NK-92 (cell line): ENCODE results near the gene PRR36.
A peak's percentile ranks its signal among the peaks of the same experiment; 100 is the strongest.

Experiments used
- DNase-seq: peaks from one replicate; lab custom pipeline; 2025; ENCODE audit not compliant: unreplicated experiment; lab: John Stamatoyannopoulos, UW

PRR36 gene

GRCh38 chr19:7848779-7849457 lies 25.3 kb downstream of the PRR36 start:
- no peak for DNase-seq

- no peak for DNase-seq
Observed at GRCh38 chr19:7847664-7848063, 26.5 kb downstream of the PRR36 start.

DNA sequence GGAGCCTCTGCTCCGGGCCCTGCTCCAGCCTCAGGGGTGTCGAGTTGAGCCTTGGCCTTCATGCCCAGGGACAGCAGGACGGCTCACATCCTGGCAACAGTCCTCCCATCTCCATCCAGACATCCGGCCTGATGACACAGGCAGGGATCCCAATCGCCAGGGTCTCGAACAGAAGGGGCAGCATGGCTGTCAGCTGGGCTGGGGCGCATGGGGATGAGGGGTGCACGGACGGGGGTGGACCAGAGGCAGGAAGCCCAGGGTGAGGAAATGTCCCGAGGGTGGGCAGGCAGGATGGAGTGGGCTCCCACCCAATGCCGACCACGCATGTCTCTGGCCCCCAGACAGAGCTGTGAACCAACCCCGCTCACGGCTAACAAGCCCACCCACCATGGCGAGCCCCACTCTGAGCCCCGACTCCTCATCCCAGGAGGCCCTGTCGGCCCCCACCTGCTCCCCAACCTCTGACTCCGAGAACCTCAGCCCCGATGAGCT lies 28.0 kb downstream of the PRR36 start:
- no peak for DNase-seq

DNA sequence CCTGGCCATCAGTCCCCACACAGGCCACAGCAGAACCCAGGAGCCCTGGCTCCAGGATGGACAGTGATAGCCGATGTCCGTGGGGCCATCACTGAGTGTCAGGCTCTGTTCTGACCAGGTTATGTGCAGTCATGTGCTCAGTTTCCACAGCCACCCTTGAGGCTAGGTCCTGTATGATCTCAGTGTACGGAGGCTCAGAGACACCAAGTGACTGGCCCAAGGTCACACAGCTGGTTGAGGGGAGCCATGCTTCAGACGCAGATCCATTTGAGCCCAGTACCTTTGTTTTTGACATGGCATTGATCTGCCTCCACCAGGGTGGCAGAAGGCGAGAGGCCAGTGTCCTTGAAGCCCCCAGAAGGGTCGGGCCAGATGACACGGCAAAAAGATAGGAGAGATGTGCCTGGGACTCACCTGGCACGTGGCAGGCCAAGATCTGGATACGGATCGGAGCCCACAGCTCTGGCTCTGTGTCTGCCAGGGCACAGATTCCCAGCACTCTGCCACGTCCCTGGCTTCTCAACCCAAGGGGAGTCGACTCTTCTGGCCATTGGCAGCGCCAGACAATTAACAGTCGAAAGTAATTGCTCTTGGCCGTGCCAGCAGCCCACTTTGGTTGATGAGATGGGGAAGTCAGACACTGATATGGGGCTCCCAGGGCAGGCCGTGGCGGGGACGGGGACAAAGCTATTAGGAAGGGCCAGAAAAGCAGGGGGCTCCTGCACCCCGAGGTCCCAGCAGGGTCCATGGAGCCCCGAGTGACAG lies 28.6 kb downstream of the PRR36 start:
- no peak for DNase-seq

DNA sequence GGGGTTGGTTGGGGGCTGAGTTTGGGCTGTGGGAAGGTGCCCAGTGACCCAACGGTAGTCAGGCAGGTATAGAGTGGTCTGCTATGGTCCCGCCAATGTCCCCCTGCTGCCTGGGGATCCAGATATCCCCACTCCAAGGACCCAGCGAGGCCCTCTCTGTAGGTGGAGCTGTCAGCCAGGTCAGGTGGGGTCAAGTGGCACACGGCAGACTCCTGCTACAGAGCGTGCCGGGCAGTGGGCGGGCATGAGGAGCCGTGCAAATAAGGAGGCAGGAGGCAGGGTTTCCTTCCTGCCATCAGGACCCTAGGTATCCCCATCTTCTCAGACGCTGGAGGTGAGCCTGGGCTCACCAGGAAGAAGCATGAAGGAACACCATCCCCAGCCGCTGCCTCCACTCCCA lies 29.2 kb downstream of the PRR36 start:
- DNase-seq: no peak

DNA sequence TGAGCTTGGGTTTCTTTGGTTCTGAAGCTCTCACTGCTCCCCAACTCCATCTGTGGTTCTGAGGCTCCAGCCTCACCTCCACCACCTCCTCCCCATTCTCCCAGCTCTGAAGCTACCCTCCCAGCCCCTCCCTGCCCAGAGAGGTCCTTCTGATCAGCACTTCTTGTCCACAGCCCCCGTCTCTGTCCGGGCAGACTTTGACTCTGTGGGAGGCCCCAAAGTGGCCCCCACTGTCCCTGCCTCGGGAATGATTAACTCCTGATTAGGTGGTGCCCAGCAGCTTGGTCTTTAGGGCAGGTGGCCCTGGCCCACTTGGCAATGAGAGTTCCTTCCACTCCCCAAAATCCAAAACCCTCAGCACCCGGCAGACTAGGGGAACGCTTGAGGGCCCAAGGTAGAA lies 29.8 kb downstream of the PRR36 start:
- DNase-seq: no peak

DNA sequence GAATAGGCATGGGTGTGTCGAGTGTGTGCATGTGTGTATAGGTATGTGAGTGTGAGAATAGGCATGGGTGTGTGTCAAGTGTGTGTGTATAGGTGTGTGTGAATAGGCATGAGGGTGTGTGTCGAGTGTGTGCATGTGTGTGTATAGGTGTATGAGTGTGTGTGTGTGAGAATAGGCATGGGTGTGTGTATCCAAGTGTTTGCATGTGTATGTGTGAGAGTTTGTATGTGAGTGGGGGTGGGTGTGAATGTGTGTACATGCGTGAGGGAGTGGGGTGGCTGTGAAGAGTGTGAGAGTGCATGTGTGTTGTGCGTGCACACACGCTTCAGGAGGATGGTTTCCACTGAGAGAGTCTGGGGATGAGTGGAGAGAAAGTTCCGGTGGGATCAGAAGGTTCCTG lies 30.7 kb downstream of the PRR36 start:
- DNase-seq: no peak

GRCh38 chr19:7842661-7843294 lies 31.4 kb downstream of the PRR36 start:
- DNase-seq: no peak

DNA sequence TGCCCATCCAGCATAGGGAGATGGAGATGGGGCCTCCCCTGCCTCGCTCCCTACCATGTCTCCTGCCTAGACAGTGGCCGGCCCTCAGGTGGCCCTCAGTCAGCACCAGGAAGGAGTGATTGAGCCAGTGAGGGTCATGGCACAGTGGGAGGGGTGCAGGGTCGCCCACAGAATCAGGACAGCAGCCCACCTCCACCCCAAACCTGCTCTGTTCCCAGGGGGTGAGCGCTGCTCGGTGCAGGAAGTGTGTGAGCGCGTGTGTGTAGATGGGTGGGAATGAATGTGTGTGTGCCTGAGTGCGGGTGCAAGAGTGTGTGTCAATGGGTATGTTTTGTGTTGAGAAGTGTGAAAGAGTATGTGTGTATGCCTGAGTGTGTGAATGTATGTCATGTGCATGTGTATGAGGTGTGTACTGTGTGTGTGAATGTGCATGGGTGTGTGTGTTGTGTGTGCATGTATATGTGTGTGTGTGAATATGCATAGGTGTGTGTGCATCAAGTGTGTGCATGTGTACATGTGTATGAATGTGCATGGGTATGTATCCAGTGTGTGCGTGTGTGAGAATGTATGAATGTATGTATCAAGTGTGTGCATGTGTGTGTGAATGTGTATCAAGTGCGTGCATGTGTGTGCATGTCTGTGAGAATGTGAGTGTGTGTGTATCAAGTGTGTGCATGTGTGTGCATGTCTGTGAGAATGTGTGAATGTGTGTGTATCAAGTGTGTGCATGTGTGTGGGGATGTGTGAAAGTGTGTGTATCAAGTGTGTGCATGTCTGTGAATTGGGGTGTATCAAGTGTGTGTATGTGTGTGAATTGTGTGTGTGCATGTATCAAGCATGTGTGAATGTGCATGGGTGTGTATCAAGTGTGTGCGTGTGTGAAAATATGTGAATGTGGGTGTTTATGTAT lies 32.2 kb downstream of the PRR36 start:
- DNase-seq: no peak

DNA sequence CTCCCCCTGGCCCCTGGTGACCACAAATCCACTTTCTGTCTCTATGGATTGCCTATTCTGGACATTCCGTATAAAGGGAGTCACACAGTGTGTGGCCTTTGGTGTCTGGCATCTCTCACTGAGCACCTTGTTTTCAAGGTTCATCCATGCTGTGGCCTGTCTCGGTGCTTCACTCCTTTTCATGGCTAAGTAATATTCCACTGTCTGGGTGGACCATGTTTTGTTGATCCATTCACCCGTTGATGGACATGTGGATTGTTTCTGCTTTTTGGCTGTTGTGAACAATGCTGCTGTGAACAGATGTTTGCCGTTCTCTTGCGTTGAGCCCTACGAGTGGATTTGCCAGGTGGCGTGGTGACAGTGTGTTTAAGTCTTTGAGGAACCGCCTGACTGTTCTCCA lies 33.6 kb downstream of the PRR36 start:
- DNase-seq: no peak

DNA sequence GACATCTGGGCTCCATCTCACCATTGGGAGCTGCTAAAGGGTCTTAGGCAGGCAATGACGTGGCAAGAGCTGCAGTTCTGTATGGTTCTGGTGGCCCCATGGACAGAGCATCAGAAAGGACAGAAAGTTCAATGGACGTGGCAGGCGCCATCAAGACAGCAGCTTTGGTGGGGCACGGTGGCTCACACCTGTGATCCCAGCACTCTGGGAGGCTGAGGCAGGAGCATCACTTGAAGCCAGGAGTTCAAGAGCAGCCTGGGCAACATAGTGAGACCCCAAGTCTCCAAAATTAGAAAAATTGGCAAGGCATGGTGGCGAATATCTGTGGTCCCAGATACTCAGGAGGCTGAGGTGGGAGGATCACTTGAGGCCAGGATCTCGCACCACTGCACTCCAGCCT lies 34.7 kb downstream of the PRR36 start:
- no peak for DNase-seq

DNA sequence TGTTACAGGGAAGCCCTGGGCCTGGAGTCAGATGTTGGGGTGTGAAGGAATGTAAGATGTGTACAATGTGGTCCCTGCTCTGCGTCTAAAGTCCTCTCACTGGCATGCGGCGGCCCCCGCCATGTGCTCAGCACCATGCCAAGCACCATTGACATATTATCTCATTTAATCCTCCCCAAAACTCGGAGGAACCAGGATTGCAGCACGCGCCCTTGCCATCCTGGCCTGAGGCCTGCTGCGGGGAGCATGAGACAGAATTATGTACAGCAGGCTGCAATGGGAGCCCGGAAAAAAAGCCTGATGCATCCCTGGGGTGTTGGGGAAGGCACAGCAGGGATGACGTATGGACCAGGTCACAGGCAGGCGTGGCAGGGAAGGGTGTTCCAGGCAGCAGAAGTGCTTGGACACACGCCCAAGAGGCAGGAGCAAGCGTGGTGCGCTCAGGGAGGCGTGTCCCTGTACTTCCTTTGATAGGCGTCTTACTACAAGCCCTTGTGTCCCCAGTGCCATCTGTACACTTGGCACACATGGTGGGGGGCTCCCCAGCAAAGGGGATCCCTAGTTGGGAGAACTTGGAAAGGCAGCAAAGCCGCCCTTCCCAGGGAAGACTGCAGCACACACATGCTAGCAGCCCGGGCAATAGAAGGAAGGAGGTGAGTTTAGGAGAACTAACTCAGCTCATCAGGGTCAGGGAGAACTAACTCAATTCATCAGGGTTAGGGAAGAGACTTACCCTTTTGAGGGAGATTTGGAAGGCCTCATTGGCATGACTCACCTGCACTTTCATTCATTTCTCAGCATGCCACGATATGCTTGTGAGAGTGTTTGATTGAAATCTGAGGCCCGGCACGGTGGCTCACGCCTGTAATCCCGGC lies 40.7 kb downstream of the PRR36 start:
- DNase-seq: no peak

DNA sequence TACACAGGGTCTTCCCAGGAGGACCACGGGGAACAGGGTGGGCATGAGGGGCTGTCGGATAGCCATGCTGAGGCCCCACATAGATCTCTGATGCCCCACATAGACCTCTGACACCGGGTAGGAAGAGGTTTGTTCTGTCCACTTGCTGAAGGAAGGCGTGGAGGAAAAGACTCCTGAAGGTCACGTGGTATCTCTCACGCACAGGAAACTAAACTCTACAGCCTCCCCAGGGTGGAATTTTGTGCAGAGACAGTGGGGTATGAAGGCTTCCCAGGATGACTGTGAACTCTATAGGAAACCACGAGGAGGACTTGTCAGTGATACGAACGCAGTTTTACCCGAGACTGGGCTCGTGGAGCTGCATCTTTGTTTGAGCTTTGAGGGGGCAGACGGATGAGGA lies 41.4 kb downstream of the PRR36 start:
- no peak for DNase-seq

DNA sequence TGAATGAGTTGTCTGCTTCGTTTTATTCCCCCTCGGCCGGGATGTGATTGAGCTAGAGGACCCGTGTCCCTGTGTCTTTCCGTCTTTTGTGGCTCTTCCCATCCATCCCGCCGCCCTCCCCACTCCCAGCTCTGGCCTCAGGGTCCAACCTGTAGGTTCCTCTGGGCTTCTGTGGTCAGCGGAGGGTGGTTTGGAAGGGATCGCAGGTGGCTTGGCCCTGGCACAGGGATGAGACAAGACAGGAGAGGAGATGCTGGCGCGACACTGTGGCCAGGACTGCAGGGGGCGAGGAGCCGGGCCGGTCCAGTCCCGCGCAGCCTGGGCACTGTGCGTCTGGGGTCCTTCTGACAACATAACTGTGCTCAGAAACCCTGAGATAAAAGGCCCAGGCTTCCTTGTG lies 42.2 kb downstream of the PRR36 start:
- no peak for DNase-seq

- DNase-seq: no peak
Observed at GRCh38 chr19:7831452-7831851, 42.7 kb downstream of the PRR36 start.

- no peak for DNase-seq
Observed at GRCh38 chr19:7830823-7831222, 43.4 kb downstream of the PRR36 start.

- DNase-seq: no peak
Observed at GRCh38 chr19:7830272-7830771, 43.9 kb downstream of the PRR36 start.

DNA sequence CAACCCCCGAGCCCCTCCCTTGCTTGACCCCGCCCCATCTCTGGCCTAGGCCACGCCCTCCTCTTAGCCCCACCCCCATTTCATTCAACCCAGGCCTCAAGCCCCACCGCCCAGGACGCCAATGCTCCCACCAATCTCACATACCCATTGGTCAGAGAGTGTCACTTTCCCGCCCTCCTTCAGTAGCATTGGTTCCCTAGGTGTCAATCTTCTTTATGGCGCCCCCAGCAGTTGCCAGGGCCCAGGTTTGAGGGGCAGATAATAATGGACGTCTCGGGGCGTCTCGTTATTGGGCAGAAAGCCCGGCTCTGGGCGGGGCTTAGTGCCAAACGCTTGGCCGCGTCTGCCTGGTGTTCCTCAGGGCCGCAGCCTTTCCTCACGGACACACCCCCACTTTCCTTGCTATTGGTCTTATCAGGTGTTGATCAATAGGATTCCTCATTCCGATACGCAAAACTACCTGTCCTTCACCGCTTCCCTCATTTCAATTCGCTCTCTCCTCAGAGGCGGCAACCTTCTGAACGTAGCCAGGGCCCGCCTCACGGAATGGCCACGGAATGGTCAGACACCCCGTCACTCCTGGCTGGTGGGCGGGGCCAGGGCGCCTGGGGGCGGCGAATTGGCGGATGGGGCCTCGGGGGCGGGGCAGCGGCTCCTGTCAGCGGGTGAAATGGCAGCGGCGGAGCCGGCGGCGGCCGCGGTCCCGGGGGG lies 44.5 kb downstream of the PRR36 start, which contains the start of gene EVI5L:
EVI5L (plus strand) TSS at position 658 of the 711 bp plus-strand sequence. CDS start 16,325 bp downstream, outside the sequence.
- peak; percentile 98 for DNase-seq

DNA sequence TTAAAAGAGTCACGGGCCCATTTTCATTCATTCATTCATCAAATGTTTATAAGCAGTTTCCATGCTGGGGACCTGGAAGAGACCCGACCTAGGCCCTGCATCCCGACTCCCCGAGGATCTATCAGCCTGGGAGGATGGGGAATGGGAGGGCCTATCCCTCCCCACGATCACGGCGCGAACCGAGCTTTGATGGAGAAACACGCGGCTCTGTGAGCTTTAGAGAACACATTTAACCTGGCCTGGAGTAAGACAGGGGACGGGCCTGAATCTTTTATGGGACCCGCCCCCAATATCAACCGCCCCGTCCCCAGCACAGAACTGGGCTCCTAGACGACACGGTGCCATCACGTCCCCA lies 45.0 kb downstream of the PRR36 start:
- no peak for DNase-seq
